ENCODE measurements around the gene STAT1.

The STAT1 gene

DNA sequence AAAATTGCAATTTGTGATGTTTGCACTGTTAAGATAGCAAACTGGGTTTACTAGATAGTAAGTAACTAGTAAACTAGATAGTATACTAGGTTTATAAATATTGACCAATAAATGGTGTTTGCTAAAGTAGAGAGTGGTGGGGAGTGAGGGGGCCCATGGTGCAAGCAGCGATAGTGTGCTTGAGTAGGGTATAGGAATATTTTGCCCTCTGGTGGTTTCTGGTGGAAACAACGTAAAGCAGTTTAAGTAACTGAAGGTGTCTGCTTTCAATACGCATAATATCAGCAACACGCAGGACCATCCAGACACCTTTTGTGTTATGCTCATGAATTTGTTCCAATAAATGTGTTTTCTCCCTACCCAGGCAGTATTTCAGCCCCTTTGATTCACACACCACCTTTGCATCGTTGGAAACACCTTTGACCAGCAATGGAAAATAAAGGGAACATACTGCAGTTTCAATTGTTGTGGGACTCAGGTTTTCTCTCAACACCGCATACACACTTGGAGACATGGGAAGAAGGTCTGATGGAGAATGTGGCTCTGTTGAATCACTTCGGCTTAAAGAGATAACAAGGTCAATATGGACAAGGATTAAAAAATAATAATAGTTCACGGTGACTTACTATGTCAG, 16.7 kb upstream of the STAT1 start:
- no peak for DNase-seq

DNA sequence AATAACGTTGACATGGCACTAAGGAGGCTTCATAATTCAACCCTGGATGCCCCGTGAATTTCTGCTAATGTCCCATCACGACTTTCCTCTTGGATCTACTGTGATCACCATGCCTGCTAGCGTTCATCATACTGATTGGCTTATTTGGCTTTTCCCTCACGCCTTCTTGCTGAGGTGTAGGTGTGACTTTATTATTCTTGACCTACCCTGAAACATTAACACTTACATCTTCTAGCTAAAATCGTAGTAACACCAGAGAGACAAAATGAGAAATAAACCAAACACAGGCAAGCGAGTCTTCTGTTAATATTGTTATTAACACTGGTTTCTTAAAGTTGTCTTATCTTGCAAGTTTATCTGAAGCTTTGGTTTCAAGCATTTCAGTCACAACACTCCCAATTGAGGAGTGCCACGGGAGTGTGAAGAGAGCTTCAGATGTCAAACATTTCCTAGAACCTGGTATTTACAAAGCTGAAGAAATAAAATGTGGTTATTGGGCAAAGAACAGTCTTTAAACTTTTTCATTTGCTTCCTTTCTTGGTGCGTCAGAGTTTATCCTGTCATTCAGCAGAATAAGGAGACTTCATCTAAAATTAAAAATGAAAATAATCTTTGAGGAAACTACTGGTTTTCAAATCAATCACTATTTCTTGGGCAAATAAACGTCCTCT, 15.4 kb upstream of the STAT1 start:
- no peak for DNase-seq

- DNase-seq = no peak
Observed at GRCh38 chr2:191026377-191026776, 12.4 kb upstream of the STAT1 start.

DNA sequence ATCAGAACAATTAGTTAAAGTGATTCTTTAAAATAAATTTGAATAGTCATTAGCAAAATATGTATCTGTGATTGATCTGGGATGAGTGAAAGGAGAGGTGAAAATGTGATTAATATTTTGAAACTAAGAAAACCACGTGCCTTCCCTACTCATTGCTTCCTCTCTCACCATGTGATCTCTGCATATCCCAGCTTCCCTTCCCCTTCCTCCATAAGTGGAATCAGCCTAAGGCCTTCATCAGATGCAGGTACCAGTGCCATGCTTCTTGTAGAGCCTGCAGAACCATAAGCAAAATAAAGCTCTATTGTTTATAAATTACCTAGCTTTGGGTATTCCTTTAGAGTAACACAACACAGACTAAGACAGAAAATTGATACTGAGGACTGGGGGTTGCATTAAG, 11.2 kb upstream of the STAT1 start:
- no peak for DNase-seq

DNA sequence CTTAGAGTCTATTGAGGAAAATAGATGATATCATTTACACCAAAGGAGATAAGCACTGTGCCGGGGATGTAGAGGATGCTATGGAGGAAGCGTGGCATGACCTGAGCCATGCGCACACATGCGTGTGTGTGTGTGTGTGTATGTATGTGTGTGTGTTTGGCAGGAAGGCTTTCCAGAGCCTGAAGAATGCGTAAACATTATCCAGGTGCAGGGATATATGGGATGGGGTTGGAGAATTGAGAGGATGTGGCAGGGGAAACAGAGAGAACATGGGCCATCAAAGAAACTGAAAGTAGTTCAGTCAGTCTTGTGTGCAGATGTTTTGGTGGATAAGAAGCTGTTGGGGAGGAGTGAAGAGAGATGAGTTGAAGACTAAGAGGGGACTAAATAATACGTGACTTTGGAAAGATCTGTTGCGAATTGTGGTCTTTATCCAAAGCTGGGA, 9.3 kb upstream of the STAT1 start:
- DNase-seq = no peak

GRCh38 chr2:191020742-191021381, 6.9 kb upstream of the STAT1 start:
- no peak for DNase-seq

DNA sequence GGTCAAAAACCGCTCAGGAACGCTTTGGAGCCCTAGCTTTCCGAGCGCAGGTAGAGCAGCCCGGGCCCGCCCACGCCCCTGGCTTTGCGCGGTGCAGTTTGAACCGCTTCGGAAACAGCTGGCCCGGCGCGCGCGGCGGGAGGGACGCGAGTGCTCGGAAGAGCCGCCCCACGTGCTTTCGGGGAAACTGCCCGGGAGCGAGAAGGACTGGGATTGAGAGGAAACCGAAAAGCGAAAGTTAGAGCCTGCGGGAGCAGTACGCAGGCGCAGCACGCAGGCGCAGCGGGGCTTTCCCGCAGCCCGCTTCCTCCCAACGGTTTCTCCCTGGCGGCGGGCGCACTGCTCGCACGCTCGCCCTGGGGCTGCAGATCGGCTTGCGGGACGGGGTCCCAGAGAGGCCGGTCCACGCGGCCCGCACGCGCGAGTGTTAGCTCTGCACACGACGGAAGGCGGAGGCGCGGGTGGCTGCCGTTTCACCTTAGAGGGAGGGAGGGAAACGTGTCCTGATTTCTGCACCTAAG, 6.3 kb upstream of the STAT1 start:
- peak; percentile 92 for DNase-seq

DNA sequence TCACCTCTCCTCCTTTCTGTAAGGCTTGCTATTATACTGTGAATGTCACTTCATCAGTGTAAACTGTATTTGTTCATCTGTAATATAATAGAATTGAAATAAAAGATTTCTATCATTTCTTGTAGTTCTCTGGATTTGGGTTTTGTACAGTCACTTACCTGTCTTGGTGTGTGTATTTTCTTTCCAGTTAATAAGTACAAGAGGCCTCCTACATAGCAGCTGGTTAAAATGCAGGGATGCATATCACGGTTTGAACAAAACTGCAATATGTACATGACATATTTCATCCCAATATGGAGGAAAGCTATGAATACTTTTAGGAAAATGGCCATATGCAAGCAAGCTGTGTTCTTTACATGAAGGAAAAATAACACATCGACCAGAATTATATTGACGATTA, 5.4 kb upstream of the STAT1 start:
- no peak for DNase-seq

- DNase-seq = no peak
Observed at GRCh38 chr2:191018643-191019119, 4.7 kb upstream of the STAT1 start.

- DNase-seq = no peak
Observed at GRCh38 chr2:191018048-191018447, 4.1 kb upstream of the STAT1 start.

- no peak for DNase-seq
Observed at GRCh38 chr2:191015831-191016230, 1.9 kb upstream of the STAT1 start.

DNA sequence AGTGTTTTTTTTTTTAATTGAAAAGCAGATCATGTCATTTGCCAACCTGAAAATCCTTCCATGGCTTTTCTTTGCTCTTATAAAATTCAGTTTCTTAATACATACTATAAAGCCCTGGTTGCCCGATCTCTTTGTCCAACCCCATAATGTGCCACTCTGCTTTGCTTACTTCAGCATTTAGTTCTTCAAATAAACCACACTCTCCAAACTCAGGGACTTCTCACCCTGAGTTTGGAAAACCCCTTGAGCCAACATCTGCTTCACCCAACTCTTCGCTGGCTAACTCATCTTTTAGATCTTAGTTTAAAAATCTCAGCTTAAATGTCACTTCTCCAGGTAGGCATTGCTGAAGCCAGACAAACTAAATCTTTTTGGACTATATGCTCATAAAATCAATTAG, 1.3 kb upstream of the STAT1 start:
- DNase-seq = no peak

DNA sequence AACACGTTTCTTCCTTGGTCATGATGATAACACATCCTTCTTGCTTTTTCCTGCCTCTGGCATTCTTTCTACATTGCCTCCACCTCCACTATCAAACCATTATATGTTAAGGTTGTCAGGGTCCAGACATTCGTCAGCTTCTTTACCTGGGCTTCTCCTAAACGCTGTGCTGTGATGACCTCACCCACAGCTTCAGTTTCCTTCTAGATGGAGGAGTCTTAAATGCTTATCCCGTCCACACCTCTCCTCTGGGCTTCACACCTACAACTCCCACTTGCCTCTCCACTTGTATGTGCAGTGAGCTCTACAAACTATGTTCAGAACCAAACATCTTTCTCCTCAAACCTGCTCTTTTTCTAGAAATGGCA, 666 bp upstream of the STAT1 start:
- DNase-seq = no peak

GRCh38 chr2:191013682-191013931, 364 bp downstream of the STAT1 start:
- no peak for DNase-seq

DNA sequence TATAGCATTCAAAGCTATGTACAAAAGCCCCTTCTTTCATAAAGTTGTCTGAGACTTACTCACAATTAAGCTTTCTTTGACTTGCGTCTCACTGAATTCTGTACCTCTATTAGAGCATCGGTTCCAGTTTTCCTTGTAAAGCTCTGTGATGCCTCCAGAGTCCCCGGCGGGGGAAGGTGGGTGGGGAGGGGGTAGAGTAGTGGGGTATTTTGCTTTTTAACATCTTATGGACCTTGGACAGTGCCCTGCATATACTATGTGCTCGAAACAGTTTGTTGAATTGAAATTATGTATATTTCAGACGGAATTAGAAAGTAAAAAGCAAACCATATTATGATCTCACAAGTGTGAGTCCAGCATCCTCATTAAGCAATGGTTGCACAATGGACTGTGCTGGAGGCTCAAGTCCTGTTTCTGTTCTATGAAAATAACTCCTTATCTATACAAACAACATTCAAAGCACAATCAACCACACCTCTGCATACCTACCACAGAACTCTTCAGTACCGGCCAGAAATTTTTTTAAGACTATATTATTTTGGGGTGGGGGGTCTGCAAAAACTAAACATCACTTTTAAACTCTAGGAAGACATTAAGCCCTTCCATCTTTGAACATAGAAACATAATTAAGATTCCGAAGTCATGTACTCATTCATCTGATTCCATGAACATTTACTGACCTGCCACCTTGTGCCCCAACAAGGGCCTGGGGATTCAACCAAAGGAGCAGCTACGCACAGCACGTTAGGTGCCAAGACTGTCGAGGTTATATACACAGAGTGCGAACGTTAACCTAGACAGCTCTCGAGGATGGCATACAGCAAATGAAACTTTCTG, 908 bp downstream of the STAT1 start:
- DNase-seq = no peak

- no peak for DNase-seq
Observed at GRCh38 chr2:191012346-191012745, 1.6 kb downstream of the STAT1 start.

- DNase-seq = no peak
Observed at GRCh38 chr2:191010887-191011885, 2.8 kb downstream of the STAT1 start.

DNA sequence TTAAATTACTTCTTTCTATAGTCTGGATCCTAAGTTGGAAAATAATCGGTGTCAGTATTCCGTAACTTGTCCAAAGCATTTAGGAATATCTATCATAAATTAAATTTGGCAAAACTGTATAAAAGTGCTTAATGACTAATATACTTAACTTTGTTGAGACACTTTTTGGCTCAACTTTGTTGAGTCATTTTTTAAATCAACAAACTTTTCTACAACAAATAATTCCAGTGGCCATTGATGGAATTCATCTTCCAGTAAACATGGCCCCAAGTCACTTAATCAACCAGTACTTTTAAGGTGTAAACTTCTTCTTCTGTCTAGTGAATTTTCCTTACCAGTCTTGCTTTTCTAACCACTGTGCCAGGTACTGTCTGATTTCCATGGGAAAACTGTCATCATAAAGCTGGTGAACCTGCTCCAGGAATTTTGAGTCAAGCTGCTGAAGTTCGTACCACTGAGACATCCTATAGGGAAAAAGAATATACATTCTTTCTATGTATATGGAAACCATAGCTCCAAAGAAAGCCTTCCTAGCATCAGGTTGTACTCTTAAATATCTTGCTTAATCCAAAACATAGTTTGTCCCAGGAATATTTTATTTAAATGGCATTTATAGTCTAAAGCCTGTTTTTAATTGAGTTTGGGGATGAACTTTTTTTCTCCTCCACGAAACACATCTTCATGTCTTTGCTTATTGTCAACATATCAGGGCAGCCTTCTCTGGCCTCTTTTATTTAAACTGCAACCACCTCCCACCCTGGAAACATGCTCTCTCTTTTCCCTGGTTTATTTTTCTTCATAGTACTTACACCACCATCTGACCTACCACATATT, 4.2 kb downstream of the STAT1 start:
- DNase-seq = no peak

- DNase-seq = no peak
Observed at GRCh38 chr2:191008286-191008685, 5.7 kb downstream of the STAT1 start.

- no peak for DNase-seq
Observed at GRCh38 chr2:191006997-191007783, 6.8 kb downstream of the STAT1 start.
